Measurements from ENCODE around the gene RGS5.

Gene RGS5

DNA sequence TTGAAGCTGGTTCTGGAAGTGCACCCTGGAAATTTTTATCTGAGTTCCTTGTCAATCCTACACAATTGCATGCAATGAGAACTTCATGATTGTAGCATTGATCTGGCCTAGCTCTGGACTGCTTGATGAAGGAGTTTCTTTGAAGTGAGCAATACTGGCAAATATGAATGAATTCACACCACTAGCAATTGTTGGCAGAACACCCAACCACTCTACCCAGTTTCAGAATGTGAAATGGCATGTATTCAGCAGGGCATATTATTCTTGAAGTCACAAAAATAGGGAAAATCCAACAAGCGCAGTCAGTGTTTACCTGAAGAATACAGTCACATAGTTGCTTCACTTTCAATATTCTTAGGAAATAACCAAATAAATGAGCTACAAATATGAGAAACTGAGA lies 57.3 kb downstream of the RGS5 start:
- DNase-seq (ENCODE audit: low read depth in 2 of 2), result no peak

DNA sequence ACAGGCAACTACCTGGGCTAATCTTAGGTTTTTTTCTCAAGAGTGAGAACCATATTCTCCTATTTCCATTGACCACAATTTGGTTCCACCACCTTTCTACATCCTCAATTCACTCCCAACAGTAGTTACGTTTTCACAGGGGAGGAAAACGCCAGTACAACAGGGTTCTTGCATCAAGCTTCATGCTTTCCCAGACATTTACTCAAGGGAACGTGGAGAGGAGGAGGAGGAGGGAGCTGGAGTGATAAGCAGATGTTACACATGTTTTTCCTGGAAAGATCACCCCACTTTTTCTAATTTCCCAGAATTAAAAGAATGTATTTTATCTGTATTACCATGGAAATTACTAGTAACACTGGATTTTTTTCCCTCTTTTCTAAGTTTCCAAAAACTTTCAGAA lies 58.3 kb downstream of the RGS5 start:
- no peak for DNase-seq (ENCODE audit: low read depth in 2 of 2)

DNA sequence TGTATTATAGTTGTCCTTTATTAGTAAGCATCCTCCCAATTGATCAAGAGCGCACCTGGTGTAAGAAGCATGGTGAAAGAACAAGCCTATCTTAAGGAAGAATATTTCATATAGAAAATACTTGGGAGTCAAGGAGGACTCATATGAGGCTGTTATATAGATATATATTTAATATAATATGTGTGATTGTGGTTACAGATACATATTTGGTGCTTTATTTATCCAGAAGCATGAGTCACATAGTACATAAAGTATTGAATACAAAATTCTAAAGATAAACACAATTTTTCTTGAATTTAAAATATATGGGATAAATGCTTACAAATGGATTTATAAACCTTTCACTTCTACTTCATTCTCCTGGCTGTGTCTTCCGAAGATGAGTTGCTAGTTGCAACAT lies 60.6 kb downstream of the RGS5 start:
- DNase-seq (ENCODE audit: low read depth in 2 of 2), result no peak

DNA sequence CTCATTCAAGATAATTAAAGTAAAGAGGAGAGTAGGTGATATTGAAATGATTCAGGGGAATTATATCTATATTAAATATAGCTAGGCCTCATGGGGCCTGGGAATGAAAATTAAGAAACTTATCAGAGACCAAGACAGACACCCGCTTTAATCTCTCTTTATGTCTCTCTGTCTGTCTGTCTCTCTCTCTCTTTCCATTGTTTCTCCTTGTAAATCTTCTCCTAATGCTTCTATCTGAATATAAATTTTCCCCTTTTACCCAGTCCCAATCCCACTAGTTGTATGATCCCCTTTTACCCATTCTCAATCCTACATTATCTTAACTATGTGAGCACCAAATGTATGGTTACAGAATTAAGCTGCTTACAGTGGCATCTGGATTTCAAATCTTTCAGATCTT lies 61.2 kb downstream of the RGS5 start:
- DNase-seq (ENCODE audit: low read depth in 2 of 2), result no peak

DNA sequence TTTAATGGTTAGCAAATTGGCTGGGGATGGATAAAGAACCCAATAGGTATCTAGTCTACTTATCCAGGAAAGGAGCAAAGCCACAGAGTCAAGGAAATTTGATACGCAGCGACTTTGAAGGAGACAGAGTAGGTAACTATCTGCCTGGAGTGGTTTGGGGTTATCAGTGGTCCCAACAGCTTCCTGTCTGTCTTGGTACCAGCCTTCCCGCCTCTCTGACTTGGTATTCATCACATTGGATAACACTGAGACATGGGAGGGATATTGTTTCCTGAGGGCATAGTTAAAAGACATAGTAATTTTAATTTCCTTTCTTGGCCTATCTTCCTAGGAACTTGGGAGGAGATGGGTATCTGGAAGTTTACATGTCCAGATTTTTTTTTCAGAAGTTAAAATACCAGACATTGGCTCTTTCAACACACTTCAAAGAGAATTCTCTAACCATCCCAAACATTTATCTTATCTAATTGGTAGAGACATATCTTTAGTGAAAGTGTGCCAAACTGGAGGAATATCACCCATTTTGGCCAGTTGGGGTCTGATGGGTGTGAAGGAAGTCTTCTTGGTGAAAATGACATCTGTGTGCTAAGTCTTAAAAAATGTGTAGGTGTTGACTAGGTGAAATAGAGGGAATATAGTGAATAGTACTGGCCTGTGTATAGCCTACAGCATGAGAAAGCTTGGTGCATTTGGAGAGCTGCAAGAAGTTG lies 65.0 kb downstream of the RGS5 start:
- no peak for DNase-seq (ENCODE audit: low read depth in 2 of 2)

DNA sequence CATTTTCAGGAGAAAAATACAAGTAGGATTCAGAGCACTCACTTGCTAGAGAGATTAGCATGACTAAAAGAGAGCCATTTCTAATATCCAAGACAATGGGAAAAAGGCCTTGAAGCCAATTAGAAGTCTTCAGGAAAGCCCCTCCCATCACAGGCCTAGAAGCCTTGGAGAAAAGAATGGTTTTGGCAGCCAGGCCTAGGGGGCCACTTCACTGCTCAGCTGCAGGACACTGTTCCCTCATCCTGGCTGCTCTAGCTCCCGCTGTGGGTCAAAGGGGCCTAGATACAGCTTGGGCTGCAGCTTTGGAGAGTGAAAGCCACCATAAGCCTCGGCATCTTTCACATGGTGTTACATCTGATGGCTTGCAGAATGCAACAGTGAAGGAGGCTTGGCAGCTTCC lies 70.7 kb downstream of the RGS5 start:
- no peak for DNase-seq (ENCODE audit: low read depth in 2 of 2)

DNA sequence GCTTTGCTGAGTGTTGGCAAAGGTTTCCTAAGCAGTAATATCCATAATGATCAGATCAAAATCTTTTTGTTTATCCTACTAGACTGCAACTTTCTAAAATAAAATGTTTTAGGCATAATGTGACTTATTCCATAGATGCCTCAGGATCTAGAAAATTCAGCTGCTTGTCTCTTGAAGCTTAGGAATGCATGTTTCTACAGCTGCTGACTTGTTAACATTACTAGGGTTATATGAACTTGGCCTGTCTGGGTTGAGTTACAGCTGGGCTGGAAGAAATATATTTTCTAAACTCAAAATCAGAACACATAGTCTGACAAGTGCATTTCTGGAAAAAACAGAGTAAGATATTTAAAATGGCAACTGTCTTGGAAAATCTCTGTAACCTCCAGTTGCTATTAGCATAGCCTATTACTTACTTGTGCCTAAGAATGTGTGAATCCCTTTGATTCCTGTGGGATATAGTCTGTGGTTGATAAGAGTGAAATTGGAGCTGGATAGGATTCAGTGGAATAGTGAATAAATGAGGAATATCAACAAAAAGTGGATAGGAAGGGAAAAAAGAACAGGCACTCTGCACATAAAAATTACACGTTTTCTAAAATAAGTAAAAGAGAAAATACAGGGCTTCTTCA lies 72.4 kb downstream of the RGS5 start:
- DNase-seq (ENCODE audit: low read depth in 2 of 2), result no peak

DNA sequence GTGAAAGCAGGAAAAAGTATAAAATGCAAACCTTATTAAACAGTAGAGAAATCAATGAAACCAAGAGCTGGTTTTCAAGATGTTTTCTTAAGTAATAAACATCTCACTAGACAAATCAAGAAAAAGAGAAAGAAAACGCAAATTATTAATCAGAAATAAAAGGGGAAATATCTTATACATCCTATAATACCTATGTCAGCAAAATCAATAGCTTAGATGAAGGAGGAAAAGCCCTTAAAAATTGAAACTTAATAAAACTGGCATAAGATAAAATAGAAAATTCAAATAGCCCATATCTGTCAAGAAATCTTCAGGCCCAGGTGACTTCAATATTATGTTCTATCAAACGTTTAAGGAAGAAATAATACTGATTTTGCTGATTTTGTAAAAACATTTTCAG lies 74.4 kb downstream of the RGS5 start:
- no peak for DNase-seq (ENCODE audit: low read depth in 2 of 2)

DNA sequence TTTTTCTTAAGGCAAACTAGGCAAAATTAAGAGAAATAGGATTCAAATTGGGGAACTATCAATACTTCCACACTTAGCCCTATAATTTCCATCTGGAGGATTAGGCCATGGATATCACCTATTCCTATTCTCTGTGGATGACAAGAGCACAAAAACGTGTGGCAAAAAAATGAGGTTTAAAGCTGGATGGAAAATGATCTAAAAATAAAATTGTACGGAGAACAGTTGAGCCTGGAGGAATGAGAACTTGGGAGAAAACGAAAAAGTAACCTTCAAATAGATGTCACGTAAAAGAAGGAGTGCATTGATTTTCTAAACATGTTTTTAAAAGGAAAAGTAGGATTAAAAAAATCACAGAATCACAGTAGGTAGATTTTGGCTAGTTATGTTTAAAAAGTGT lies 77.9 kb downstream of the RGS5 start:
- no peak for DNase-seq (ENCODE audit: low read depth in 2 of 2)

DNA sequence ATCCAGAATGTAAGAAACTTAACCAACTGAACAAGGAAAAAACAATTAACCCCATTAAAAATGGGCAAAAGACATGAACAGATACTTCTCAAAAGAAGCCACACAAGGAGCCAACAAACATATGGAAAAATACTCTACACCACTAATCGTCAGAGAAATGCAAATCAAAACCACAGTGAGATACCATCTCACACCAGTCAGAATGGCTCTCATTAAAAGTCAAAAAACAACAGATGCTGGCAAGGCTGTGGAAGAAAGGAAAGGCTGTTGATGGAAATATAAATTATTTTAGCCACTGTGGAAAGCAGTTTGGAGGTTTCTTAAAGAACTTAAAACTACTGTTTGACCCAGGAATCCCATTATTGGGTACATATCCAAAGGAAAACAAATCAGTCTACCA lies 82.3 kb downstream of the RGS5 start:
- no peak for DNase-seq (ENCODE audit: low read depth in 2 of 2)

DNA sequence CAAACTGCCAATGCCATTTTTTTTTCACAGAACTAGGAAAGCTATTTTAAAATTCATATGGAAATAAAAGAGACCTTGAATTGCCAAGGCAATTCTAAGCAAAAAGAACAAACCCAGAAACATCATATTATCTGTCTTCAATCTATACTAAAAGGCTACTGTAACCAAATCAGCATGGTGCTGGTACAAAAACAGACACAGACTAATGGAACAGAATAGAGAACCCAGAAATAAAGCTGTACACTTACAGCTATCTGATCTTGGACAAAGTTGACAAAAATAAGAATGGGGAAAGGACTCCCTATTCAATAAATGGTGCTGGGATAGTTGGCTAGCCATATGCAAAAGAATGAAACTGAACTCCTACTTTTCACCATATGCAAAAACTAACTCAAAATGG lies 83.0 kb downstream of the RGS5 start:
- no peak for DNase-seq (ENCODE audit: low read depth in 2 of 2)

DNA sequence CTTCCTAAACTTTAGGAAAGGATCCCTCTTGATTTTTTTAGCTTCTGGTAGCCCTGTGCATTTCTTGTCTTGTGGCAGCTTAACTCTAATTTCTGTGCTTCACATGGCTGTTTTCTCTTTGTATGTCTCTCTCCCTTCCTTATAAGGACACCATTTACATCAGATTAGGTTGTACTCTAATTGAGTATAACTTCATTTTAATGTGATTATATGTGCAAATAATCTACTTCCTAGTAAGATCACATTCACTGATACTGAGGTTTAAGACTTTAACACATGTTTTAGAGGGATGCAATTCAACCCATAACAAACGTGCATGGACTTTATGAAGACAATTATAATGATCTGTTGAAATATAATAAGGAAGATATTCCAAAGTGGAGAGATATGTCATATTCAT lies 86.8 kb downstream of the RGS5 start:
- DNase-seq (ENCODE audit: low read depth in 2 of 2), result no peak

DNA sequence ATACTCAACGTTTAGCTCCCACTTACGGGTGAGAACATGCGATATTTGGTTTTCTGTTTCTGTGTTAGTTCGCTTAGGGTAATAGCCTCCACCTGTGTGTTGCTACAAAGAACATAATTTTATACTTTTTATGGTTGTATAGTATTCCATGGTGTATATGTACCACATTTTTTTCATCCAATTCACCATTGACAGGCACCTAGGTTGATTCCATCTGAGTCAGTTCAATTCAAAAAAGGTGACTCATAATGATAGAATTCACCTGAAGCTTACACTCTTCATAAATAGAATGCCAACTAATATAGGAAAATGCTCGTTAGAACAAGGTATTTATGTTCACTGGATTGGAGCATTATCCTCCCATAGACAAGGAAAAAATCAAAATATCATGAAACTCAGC lies 95.1 kb downstream of the RGS5 start:
- DNase-seq (ENCODE audit: low read depth in 2 of 2), result no peak

DNA sequence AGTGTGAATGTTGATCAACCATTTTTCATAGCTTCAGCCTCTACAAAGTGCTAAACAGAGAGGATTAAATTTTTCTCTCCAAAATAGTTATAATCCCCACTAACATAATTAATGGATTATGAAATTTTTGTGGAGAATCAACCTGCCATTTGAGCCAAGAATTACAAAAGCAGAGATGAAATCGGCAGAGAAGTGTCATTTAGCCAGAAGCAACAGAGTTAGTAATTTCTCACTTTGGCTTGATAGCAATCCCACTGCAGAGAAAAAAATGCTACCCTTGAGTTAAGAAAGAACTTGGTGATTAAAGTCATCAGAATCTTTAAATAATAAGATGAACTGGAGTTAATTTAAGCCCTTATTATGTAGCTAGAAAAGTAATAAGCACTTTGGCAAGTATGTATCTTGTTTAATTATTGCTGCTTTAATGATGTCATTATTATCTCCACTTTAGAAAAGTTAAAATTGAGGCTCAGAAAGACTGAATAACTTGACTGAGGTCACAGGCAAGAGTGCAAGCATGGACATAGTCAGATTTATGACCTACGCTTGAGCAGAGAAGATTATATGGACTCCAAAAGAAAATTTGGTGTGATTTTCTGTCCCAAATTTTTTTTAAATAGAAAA lies 96.2 kb downstream of the RGS5 start:
- no peak for DNase-seq (ENCODE audit: low read depth in 2 of 2)

DNA sequence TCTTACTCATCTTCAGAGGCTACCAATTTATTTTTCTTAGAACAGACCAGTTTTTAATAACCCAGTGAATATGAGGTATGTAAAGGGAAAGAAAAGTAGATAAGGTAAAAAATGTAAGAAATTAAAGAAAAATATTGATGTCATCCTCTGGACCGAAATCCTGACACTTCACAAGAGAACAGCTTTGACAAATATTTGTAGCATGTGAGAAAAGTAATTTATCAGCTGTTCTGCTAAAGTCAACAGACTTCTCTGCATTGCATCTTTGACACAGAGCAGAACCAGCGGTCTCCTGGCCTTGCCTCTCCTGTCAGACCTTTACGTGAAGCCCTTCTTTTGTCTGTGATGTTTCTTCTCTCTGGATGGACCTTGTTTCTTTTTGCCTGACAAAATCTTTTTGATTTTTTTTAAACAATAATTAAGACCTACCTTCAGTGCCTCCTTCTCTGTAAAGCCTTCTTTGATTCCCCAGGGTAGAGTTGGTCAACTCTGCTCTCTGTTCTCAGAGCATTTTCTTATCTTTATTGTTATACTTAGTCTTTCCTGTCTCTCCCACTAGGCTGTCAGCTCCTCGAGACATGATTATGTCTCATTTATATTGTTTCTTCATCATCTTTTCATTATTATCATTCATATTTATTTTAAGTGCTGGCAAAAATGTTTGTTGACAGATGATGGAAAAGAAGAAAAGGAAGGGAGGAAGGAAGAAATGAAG lies 98.2 kb downstream of the RGS5 start:
- no peak for DNase-seq (ENCODE audit: low read depth in 2 of 2)

DNA sequence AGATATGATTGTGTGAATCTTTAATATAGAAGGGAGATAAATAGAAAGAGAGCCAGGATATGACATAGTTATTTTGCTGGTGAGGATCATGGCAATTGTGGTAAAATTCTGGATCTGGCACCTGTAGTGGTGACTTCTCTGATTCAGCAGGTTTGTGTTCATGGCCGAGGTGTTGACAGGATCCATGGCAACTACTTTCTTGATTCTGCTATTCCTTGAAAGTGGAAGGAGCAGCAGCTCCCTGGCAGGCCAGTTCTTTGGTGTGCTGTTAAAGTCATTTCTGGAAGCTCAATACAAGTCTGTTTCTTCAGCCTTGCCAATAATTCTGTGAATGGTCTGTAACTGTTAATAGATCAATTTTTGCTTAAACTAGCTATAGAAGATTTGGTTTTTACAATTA lies 100.1 kb downstream of the RGS5 start:
- DNase-seq (ENCODE audit: low read depth in 2 of 2), result no peak

DNA sequence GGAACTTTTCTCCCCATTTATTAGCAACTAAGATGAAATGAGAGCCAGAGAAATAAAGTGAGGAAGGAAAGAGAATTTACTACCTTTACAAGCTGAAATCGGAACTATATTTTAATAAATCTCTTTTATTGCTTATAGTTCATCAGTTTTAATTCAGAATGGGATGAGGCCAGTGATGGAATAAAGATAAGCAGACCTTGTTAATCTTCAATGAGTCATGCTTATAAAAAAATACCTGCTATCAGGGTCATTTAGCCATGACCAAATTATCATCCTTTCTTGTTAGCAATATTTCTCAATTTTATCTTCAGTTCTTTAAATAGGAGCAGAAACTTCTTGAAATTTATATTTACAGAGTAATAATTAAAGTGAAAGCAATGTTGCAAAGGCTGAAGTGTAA lies 107.5 kb downstream of the RGS5 start:
- no peak for DNase-seq (ENCODE audit: low read depth in 2 of 2)

DNA sequence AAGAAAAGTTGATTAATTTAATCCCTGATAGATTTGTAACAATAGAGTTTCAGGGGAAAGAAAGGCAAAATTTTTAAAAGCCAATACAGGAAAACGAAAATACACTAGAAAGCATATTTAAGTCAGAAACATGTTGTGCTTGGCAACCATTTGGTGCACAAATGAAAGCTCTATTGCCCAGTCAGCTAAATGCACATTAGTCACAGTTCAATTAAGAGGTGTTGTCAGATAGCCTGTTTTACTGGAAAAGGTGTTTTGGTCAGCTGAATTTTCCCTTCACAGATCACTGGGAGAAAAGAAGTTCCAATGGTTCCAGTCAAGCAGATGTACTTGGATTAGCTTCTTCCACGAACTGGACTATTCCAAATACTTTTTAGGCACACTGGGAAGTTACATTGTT lies 108.1 kb downstream of the RGS5 start:
- DNase-seq (ENCODE audit: low read depth in 2 of 2), result no peak

DNA sequence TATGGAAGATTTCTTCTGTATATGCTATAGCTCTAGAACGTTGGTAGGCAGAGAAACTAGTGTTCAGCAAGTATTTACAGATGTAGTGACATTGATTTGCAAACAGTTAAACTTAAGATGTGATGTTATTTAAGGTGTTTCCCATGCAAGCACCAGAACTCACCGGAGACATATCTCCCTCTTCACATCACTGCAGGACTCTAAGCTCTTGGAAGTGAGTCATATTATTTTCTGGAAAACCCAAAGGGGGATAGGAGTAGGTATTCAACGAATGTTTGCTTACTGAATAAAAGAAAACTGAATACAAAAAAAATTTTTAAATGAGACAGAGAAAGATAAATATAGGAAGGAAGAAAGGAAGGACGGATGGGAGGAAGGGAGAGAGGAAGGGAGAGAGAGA lies 108.5 kb downstream of the RGS5 start:
- DNase-seq (ENCODE audit: low read depth in 2 of 2), result no peak

DNA sequence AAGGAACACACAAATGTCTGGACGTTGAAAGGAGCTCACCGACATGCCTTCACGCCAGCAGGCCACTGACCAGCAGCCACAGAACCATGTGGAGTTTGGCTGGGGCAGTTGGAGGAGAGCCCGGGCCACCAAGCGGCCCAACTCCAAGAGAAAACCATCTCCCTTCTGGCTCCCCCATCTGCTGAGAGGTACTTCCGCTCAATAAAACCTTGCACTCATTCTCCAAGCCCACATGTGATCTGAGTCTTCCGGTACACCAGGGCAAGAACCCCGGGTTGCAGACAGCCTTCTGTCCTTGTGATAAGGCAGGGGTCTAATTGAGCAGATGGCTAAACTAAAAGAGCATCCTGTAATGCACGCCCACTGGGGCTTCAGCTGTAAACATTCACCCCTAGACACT lies 109.1 kb downstream of the RGS5 start:
- no peak for DNase-seq (ENCODE audit: low read depth in 2 of 2)

DNA sequence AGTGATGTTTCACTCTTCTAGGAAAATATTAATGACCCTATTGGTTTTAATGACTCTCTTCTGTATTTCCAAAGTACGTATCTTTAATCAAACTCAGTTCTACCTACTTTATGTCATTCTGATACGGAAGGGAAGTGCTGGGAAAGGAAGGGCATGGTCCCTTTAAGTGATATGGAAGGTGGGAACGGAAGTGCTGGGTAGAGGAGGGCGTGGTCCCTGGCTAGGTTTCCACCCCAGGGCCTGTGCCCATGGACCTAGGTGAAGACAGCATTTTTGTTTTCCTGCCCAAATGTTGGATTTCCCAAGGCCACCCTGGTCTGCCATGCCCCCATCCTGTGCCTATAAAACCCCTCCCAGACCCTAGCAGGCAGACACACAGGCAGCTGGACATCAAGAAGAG lies 109.5 kb downstream of the RGS5 start:
- DNase-seq (ENCODE audit: low read depth in 2 of 2), result no peak

All from activated CD8-positive, alpha-beta memory T cell treated with anti-CD3 and anti-CD28 coated beads for 4 hours (primary cell).